Peyer's patch (tissue), 4 donors: ENCODE measurements around the gene CHST7. TPM values are rescaled to one million over a fixed set of nuclear protein-coding genes. Genes with fewer than 3 reads are reported as not detected.

ENCODE experiments used
- DNase-seq, 3 donors: peaks; one replicate each; pipeline ENCODE4 v3.0.0-alpha.2; 2017 to 2019
- H3K27ac ChIP-seq, 4 donors: fragments of 200-600 bp; sonication (generic); one replicate each; pipeline ENCODE4 v1.5.1; 2016 to 2019
- H3K27me3 ChIP-seq, 2 donors: fragments of 200-600 bp; sonication (generic); one replicate each; pipeline ENCODE4 v1.5.1; 2019
- H3K36me3 ChIP-seq, 3 donors: fragments of 200-600 bp; sonication (generic); one replicate each; pipeline ENCODE4 v1.5.1; 2016 to 2019
- H3K4me1 ChIP-seq, 4 donors: fragments of 200-600 bp; sonication (generic); one replicate each; pipeline ENCODE4 v1.5.1; 2016 to 2019
- H3K4me3 ChIP-seq, 4 donors: fragments of 200-600 bp; sonication (generic); 1 replicate in 3 of 4; 2 replicates in 1 of 4; pipeline ENCODE4 v1.5.1; 2016 to 2019; ENCODE audit warnings: mild to moderate bottlenecking in 1 of 4
- H3K9me3 ChIP-seq, 4 donors: fragments of 200-600 bp; sonication (generic); one replicate each; pipeline ENCODE4 v1.5.1; 2016 to 2019; ENCODE audit warnings: mild to moderate bottlenecking in 1 of 4
- CTCF ChIP-seq, 6 experiments: fragments of 450-650 bp in 4 of 6; fragments of 200-600 bp in 2 of 6; sonication (generic) in 1 of 6; IDR thresholded peaks; one replicate each; pipeline ENCODE4 v1.5.1; 2017 to 2019; ENCODE audit warnings: antibody characterized with exemption in 6 of 6, mild to moderate bottlenecking in 3 of 6, moderate library complexity in 1 of 6
- POLR2A ChIP-seq, 2 donors: fragments of 450-650 bp; IDR thresholded peaks; one replicate each; pipeline ENCODE4 v1.5.1; 2017; ENCODE audit warnings: antibody characterized with exemption in 2 of 2, mild to moderate bottlenecking in 2 of 2, moderate library complexity in 2 of 2
- total RNA-seq, 4 donors: library from RNA; depleted of rRNA; stranded (reverse); fragments of >200 nt; gene quantifications; one replicate each; pipeline ENCODE4 v1.1.0, GENCODE V29; 2016

The CHST7 gene
- total RNA-seq, 4 donors from 2014 or later, result 1.7 to 10.7 (median 4.2) TPM

- peak overlapping the region in 3 of 4 donors; percentile 22 to 44 (median 40) for H3K27ac ChIP-seq
- TF ChIP-seq POLR2A (IDR thresholded peaks at IDR 0.05) (no peak), CTCF (IDR thresholded peaks at IDR 0.05) (no peak)
- no peak overlapping the region for H3K4me3 ChIP-seq
- H3K36me3 ChIP-seq, result no peaks in the 10 kb centered on the region
- no peak for DNase-seq
- H3K27me3 ChIP-seq, result no peaks in the 10 kb centered on the region
- no peaks in the 10 kb centered on the region for H3K9me3 ChIP-seq
- H3K4me1 ChIP-seq, result no peaks in the 10 kb centered on the region
These were observed 13.6 kb downstream of the CHST7 start for GRCh38 chrX:46587158-46587557.

- H3K36me3 ChIP-seq, result no peaks in the 10 kb centered on the region
- no peaks in the 10 kb centered on the region for H3K27me3 ChIP-seq
- DNase-seq, result no peak
- H3K4me1 ChIP-seq, result no peaks in the 10 kb centered on the region
- H3K9me3 ChIP-seq, result no peaks in the 10 kb centered on the region
- no peak overlapping the region for H3K4me3 ChIP-seq
- H3K27ac ChIP-seq, result peak overlapping the region in 3 of 4 donors; percentile 22 to 44 (median 40)
- no peak for TF ChIP-seq POLR2A (IDR thresholded peaks at IDR 0.05)
- TF ChIP-seq CTCF (IDR thresholded peaks at IDR 0.05), result no peak
These were observed 14.2 kb downstream of the CHST7 start for GRCh38 chrX:46587753-46588171.

- H3K27ac ChIP-seq, result peak overlapping the region in 3 of 4 donors; percentile 22 to 44 (median 40)
- H3K4me3 ChIP-seq, result no peak overlapping the region
- no peaks in the 10 kb centered on the region for H3K36me3 ChIP-seq
- DNase-seq, result peak in 2 of 3 donors; percentile 46 to 58
- no peaks in the 10 kb centered on the region for H3K9me3 ChIP-seq
- H3K4me1 ChIP-seq, result no peaks in the 10 kb centered on the region
- no peaks in the 10 kb centered on the region for H3K27me3 ChIP-seq
- TF ChIP-seq POLR2A (IDR thresholded peaks at IDR 0.05), result no peak
- TF ChIP-seq CTCF (IDR thresholded peaks at IDR 0.05), result no peak
These were observed 14.7 kb downstream of the CHST7 start for GRCh38 chrX:46588263-46588662.

- no peaks in the 10 kb centered on the region for H3K9me3 ChIP-seq
- DNase-seq, result no peak
- no peaks in the 10 kb centered on the region for H3K36me3 ChIP-seq
- no peak overlapping the region for H3K27ac ChIP-seq
- no peaks in the 10 kb centered on the region for H3K4me1 ChIP-seq
- TF ChIP-seq CTCF (IDR thresholded peaks at IDR 0.05), result no peak
- no peak for TF ChIP-seq POLR2A (IDR thresholded peaks at IDR 0.05)
- H3K27me3 ChIP-seq, result no peaks in the 10 kb centered on the region
- no peak overlapping the region for H3K4me3 ChIP-seq
These were observed 16.6 kb downstream of the CHST7 start for GRCh38 chrX:46589977-46590723.

GRCh38 chrX:46595084-46595483 lies 21.5 kb downstream of the CHST7 start:
- H3K9me3 ChIP-seq, result no peaks in the 10 kb centered on the region
- no peaks in the 10 kb centered on the region for H3K27me3 ChIP-seq
- TF ChIP-seq POLR2A (IDR thresholded peaks at IDR 0.05) (no peak), CTCF (IDR thresholded peaks at IDR 0.05) (no peak)
- H3K36me3 ChIP-seq, result no peaks in the 10 kb centered on the region
- no peak overlapping the region for H3K27ac ChIP-seq
- no peak for DNase-seq
- no peak overlapping the region for H3K4me3 ChIP-seq
- H3K4me1 ChIP-seq, result no peaks in the 10 kb centered on the region
